ENCODE results near the gene CDK10.

Gene CDK10

GRCh38 chr16:89667633-89668032, 18.9 kb upstream of the CDK10 start:
- no peaks in the 10 kb centered on the region for H3K27me3 ChIP-seq (ENCODE audit: insufficient read depth, low read length, poor library complexity, severe bottlenecking)
- H3K4me3 ChIP-seq (ENCODE audit: low read length, poor library complexity, severe bottlenecking): no peak overlapping the region
- H3F3A ChIP-seq (ENCODE audit: low read depth): no peaks in the 10 kb centered on the region
- H3K9ac ChIP-seq (ENCODE audit: low read depth, low read length, poor library complexity, severe bottlenecking): no peak overlapping the region
- TF ChIP-seq EZH2phosphoT487 (IDR thresholded peaks at IDR 0.05; ENCODE audit: borderline replicate concordance) (no peak), CTCF (conservative IDR thresholded peaks at IDR 0.05; ENCODE audit: low read length) (no peak)
- no peak overlapping the region for H2AFZ ChIP-seq (ENCODE audit: low read length)
- no peaks in the 10 kb centered on the region for H3K9me3 ChIP-seq (ENCODE audit: insufficient read depth, low read depth, low read length)
- H3K36me3 ChIP-seq (ENCODE audit: insufficient read depth, low read length): no peaks in the 10 kb centered on the region
- H3K9me2 ChIP-seq (replicated peaks; ENCODE audit: low read depth, low read length): no peaks in the 10 kb centered on the region
- no peaks in the 10 kb centered on the region for H3K79me2 ChIP-seq (ENCODE audit: insufficient read depth, low read length)
- H3K4me1 ChIP-seq (ENCODE audit: insufficient read depth, low read length, poor library complexity, severe bottlenecking): peaks cover 25% of the 10 kb centered on the region
- peak overlapping the region; percentile 38 for H3K4me2 ChIP-seq (ENCODE audit: low read depth, low read length, poor library complexity, severe bottlenecking)
- H4K20me1 ChIP-seq (ENCODE audit: insufficient read depth, low read length, poor library complexity, severe bottlenecking): no peaks in the 10 kb centered on the region

GRCh38 chr16:89668790-89669158, 17.7 kb upstream of the CDK10 start:
- Histone ChIP-seq H3K79me2 (ENCODE audit: insufficient read depth, low read length) (no peaks in the 10 kb centered on the region), H2AFZ (ENCODE audit: low read length) (no peak overlapping the region), H3K9me2 (replicated peaks; ENCODE audit: low read depth, low read length) (no peaks in the 10 kb centered on the region), H3K27me3 (ENCODE audit: insufficient read depth, low read length, poor library complexity, severe bottlenecking) (no peaks in the 10 kb centered on the region), H3K4me1 (ENCODE audit: insufficient read depth, low read length, poor library complexity, severe bottlenecking) (peaks cover 30% of the 10 kb centered on the region), H3K4me3 (ENCODE audit: low read length, poor library complexity, severe bottlenecking) (peak overlapping the region; percentile 28), H3K36me3 (ENCODE audit: insufficient read depth, low read length) (no peaks in the 10 kb centered on the region), H3K9ac (ENCODE audit: low read depth, low read length, poor library complexity, severe bottlenecking) (no peak overlapping the region), H4K20me1 (ENCODE audit: insufficient read depth, low read length, poor library complexity, severe bottlenecking) (no peaks in the 10 kb centered on the region), H3F3A (ENCODE audit: low read depth) (no peaks in the 10 kb centered on the region), H3K4me2 (ENCODE audit: low read depth, low read length, poor library complexity, severe bottlenecking) (peak overlapping the region; percentile 38), H3K9me3 (ENCODE audit: insufficient read depth, low read depth, low read length) (no peaks in the 10 kb centered on the region)
- no peak for TF ChIP-seq EZH2phosphoT487 (IDR thresholded peaks at IDR 0.05; ENCODE audit: borderline replicate concordance)
- TF ChIP-seq CTCF (conservative IDR thresholded peaks at IDR 0.05; ENCODE audit: low read length): no peak

GRCh38 chr16:89669755-89670154, 16.7 kb upstream of the CDK10 start:
- H3K79me2 ChIP-seq (ENCODE audit: insufficient read depth, low read length): no peaks in the 10 kb centered on the region
- no peaks in the 10 kb centered on the region for H4K20me1 ChIP-seq (ENCODE audit: insufficient read depth, low read length, poor library complexity, severe bottlenecking)
- no peaks in the 10 kb centered on the region for H3K27me3 ChIP-seq (ENCODE audit: insufficient read depth, low read length, poor library complexity, severe bottlenecking)
- no peaks in the 10 kb centered on the region for H3K9me3 ChIP-seq (ENCODE audit: insufficient read depth, low read depth, low read length)
- H3K36me3 ChIP-seq (ENCODE audit: insufficient read depth, low read length): no peaks in the 10 kb centered on the region
- no peak overlapping the region for H2AFZ ChIP-seq (ENCODE audit: low read length)
- no peak overlapping the region for H3K4me2 ChIP-seq (ENCODE audit: low read depth, low read length, poor library complexity, severe bottlenecking)
- no peak overlapping the region for H3K9ac ChIP-seq (ENCODE audit: low read depth, low read length, poor library complexity, severe bottlenecking)
- no peak for TF ChIP-seq EZH2phosphoT487 (IDR thresholded peaks at IDR 0.05; ENCODE audit: borderline replicate concordance)
- TF ChIP-seq CTCF (conservative IDR thresholded peaks at IDR 0.05; ENCODE audit: low read length): no peak
- H3K4me3 ChIP-seq (ENCODE audit: low read length, poor library complexity, severe bottlenecking): no peak overlapping the region
- no peaks in the 10 kb centered on the region for H3K9me2 ChIP-seq (replicated peaks; ENCODE audit: low read depth, low read length)
- H3K4me1 ChIP-seq (ENCODE audit: insufficient read depth, low read length, poor library complexity, severe bottlenecking): peaks cover 30% of the 10 kb centered on the region
- H3F3A ChIP-seq (ENCODE audit: low read depth): no peaks in the 10 kb centered on the region
